ENCODE measurements around the gene UBALD2. TPM values are rescaled to one million over a fixed set of nuclear protein-coding genes. Genes with fewer than 3 reads are reported as not detected.
A peak's percentile ranks its signal among the peaks of the same experiment; 100 is the strongest.
"Not testable (repeated sequence)": the region's sequence is repeated elsewhere in the genome, so short reads cannot be mapped to it uniquely, and the experiment has no call there.

The UBALD2 gene
- polyA plus RNA-seq, 3 donors, result 34.5 to 47.6 (median 47.3) TPM

GRCh38 chr17:76260669-76261068 is 4.5 kb upstream of the UBALD2 start:
- no peak for DNase-seq

- no peak for DNase-seq
Measured at GRCh38 chr17:76261421-76262215, 3.5 kb upstream of the UBALD2 start.

DNA sequence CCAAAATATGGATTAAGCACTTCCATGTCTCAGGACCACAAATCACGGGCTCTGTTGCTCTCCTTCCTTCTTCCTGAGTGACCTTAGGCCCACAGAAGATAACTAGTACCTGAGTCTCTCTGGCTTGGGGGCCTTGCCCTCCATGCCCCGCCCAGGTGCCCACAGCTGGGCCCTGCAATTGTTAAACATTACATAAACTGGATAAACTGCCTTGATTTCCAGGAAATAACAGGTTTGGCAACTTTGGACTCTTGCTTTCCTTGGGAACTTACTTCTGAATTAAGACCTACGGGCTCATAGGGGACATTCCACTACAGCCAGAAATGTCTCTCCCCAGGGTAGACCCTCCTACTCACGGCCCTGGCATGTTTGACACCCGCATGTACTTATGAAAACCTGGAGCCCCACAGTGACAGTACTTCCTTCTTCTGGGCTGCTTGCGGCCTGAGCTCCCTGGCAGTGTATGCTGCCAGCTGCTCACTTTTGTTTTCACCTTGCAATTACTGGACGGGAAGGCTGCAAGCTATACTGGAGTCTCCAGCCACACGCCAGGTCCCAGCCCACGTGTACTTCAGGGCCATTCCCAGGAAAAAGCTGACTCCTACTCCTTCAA is 2.3 kb upstream of the UBALD2 start:
- no peak for DNase-seq

- no peak for DNase-seq
Measured at GRCh38 chr17:76263896-76264295, 1.3 kb upstream of the UBALD2 start.

GRCh38 chr17:76264425-76264754 is 758 bp upstream of the UBALD2 start:
- DNase-seq, result no peak

DNA sequence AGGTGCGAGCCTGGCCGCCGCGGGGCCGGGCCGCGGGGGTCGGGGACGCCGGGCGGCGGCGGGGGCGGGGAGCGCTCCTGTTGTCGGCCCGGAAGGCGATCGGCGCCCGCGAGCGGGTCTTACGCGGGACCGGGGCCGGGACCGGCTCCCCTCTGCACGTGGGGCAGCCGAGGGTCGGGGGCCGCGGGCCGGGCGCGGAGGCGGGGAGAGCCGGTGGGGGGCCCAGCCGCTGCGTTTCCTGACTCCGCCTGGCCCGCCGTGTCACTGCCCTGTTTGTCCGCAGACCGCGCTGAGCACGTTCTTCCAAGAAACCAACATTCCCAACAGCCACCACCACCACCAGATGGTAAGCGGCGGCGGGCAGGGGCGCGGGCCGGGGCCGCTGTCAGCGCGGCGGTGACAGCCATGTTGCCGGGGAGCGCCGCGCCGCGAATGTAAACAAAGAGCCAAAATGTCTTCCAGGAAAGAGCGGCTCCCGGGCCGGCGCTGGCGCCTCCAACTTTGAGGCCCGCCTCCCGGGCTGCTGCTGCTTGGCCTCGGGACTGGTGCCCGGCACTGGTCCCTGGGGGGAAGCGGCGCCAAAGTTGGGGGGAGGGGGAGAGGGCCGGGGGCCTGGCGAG is 586 bp downstream of the UBALD2 start:
- no peak for DNase-seq

- DNase-seq, result no peak
Measured at GRCh38 chr17:76266244-76266938, 1.2 kb downstream of the UBALD2 start.

DNA sequence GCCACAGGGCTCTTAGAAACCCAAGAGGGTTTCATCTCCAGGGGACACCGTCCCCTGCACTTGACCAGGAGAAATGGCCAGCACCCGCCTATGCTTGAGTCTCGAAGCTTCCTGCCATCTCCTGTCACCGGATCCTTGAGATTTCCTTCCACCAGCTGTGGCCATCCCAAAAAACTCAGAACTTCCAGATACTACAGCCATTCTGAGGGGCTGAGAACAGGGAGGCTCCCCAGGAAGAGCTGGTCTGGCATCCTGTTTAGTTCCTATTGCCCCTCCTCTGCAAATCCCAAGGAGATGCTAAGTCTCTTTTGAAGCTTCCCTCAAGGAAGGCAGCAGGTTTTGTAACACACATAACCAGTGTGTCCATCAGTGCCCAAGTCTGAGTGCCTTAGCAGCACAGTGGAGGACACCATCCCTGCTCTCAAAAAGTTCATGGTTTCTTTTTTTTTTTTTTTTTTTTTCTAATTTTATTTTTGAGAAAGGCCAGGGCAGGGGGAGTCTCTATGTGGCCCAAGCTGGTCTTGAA is 2.0 kb downstream of the UBALD2 start:
- no peak for DNase-seq

DNA sequence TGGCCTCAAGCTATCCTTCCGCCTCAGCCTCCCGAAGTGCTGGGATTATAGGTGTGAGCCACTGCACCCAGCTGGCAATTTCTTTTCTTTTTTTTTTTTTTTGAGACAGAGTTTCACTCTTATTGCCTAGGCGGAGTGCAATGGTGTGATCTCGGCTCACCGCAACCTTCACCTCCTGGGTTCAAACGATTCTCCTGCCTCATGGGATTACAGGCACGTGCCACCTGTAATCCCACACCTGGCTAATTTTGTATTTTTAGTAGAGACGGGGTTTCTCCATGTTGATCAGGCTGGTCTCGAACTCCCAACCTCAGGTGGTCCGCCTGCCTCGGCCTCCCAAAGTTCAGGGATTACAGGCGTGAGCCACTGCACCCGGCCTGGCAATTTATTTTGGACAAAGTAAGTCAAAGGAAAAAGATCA is 2.4 kb downstream of the UBALD2 start:
- DNase-seq, result not testable (repeated sequence)

GRCh38 chr17:76268015-76268749 is 3.0 kb downstream of the UBALD2 start:
- DNase-seq, result no peak

DNA sequence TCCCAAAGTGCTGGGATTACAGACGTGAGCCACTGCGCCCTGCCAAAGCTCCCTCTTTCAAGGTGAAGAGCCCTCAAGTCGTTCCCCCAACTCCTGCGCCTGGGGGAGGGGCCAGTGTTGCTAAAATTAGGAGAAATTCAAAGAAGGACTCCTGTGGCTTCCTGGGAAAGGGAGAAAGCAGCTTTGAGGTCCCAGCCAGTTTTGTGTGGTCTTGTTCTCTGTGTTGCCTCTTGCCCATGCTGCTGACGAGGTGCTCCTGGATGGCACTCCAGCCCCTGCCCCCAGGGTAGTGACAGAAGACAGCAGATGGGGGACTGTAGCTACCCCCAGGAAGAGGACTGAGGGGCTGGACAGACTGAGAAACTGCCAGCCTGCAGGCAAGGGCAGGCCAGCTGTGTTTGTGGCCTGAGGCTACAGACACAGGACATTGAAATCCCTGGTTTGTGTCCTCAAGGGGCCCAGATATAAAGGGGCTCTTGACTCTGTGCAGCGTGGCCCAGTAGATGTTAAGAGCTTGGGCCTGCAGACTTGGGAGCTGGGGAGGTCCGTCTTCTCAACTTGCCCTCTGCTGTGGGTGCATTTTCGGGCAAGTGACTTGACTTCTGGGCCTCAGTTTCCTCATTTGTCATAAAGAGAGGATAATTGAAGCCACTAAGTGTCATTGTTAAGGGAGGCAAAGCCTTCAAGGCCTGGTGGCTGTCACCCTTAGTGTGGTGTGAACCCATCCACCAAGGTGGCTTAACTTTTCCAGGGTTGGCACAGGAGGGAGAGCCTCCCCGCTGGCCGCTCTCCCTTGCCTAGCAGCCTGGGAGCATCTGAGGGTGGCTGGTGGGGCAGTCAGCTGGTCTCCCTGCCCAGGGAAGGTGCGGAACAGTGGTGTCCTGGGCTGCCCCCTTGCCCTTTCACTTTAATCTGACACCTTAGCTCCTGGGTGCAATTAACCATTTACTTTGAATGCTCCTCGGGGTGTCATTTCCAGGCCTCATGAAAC is 4.1 kb downstream of the UBALD2 start:
- no peak for DNase-seq

DNA sequence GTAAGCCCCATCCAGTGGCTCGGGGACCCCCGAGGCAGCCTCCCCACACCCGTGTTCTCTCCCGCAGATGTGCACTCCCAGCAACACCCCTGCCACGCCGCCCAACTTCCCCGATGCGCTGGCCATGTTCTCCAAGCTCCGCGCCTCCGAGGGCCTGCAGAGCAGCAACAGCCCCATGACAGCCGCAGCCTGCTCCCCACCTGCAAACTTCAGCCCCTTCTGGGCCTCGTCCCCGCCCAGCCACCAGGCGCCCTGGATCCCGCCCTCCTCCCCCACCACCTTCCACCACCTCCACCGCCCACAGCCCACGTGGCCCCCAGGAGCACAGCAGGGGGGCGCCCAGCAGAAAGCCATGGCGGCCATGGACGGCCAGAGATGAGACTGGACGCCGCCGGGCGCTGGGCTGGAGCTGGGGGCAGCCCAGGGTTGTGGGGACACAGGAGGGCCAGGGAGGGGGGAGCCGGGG is 5.0 kb downstream of the UBALD2 start:
- no peak for DNase-seq

DNA sequence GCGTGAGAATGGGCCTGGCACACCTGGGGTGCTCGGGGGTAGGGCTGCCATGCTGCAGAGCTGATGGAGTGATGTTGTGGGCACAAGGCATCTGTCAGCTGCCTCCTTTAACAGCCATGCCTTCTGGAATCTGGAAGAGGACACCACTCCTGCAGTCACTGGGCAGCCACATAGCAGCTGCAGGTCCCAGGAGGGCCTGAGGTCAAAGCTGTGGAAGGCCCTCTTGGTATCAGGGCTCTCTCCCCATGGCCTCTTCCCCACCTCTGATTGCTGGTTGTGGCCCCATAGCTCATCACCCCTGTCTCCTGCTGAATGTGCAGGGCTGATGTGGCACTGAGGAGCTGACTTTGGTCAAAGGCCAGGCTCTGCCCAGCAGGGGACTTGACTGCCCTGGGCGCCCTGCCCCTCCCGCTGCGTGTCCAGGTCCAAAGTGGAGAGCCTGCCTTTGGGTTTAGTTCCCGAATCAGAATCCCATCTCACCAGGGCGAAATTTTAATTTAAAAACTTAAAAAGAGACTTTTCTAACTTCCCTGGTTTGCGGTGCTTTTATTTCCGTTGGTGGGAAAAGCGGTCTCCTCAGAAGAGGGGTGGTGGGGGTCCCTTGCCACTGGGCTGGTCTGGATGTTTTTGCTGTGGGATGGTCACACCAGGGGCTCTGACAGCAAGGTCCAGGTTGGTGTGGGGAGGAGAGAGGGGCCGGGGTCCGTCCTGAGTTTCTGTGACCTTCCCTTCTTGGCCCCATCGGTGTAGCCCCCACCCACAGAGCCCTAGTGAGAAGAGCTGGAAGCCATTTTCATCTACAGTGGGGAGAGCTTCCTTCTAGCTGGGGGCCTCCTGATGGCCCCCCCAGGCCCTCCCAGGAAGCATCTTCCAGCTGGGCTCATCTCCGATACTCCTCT is 5.9 kb downstream of the UBALD2 start:
- DNase-seq, result no peak

GRCh38 chr17:76271669-76272540 is 6.8 kb downstream of the UBALD2 start:
- DNase-seq, result peak; percentile 73

GRCh38 chr17:76272541-76273444 is 7.6 kb downstream of the UBALD2 start:
- no peak for DNase-seq

DNA sequence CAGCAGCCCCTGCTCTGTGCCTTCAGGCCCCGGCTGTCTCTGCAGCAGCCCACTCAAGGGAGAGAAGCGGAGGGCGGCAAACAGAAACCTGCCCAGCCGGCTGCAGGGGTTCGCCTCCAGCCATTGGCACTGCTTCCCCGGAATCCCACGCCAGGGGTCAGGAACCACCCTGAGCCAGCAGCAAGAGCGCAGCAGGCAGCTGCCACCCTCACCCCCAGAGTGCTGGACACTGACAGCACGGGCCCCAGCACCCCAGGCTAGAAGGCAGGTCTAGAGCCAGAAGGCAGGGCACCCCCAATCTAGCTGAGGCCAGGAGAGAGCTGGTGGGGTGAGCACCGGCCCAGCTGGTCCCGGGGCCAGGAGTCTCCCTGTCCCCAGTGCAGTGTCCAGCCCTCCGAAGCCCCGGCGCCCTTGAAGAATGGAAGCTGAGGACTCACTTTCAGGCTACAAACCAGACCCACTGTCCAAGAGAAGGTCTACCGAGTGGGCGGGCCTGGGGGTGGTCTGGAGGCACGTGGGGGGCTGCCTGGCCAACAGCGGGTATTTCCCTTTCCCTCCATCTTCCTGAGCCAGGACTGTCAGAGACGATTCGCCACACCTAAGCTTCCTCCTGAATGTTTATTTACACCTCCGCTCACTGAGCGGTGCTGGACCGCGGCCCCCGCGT is 8.4 kb downstream of the UBALD2 start:
- DNase-seq, result no peak

All from renal pelvis (tissue), 4 donors.